Body of pancreas (tissue), 4 donors: Measurements from ENCODE around the gene SIGLEC11.

ENCODE experiments used
- POLR2A ChIP-seq, 3 donors: fragments of 450-650 bp; IDR thresholded peaks; one replicate each; pipeline ENCODE4 v1.6.1; 2016; ENCODE audit warnings: antibody characterized with exemption in 3 of 3, mild to moderate bottlenecking in 2 of 3
- TF ChIP-seq, protein P1 (sequence below), 7 experiments: fragments of 450-650 bp in 4 of 7; fragments of 200-600 bp in 3 of 7; sonication (generic) in 3 of 7; IDR thresholded peaks; one replicate each; pipeline ENCODE4 v1.5.1; 2016 to 2019; ENCODE audit warnings: antibody characterized with exemption in 7 of 7

DNA sequence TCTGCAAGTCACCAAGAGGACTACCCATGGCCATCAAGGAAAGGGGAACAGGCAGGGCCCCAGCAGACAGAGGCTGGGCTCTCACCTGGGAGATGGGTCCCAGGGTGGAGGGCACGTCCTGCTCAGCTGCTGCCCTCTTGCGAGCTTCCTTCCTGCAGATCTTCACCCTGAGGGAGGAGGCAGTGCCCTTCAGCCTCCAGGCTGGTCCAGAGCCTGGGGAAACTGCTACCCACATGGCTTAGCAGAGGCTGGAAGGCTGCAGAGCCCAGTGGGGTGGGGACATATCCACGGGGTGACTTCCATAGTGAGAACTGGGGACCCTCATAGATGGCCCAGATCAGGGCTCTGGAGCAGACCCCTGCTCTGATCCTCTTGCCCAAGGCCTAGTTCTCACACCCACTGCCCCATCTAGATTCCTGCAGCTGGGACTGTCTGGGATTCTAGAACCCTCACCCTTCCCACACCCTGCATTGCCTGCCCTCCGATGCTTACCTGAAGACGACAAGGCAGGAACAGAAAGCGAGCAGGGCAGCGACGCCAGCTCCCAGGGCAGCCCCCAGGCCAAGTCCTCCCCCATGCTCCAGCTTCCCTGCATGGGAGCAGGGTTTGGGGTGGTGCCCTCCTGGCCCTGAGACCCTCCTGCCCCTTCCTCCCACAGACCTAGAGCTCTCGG, 9.0 kb downstream of the SIGLEC11 start:
- TF ChIP-seq, protein P1, sequence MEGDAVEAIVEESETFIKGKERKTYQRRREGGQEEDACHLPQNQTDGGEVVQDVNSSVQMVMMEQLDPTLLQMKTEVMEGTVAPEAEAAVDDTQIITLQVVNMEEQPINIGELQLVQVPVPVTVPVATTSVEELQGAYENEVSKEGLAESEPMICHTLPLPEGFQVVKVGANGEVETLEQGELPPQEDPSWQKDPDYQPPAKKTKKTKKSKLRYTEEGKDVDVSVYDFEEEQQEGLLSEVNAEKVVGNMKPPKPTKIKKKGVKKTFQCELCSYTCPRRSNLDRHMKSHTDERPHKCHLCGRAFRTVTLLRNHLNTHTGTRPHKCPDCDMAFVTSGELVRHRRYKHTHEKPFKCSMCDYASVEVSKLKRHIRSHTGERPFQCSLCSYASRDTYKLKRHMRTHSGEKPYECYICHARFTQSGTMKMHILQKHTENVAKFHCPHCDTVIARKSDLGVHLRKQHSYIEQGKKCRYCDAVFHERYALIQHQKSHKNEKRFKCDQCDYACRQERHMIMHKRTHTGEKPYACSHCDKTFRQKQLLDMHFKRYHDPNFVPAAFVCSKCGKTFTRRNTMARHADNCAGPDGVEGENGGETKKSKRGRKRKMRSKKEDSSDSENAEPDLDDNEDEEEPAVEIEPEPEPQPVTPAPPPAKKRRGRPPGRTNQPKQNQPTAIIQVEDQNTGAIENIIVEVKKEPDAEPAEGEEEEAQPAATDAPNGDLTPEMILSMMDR (IDR thresholded peaks at IDR 0.05) = no peak
- no peak for TF ChIP-seq POLR2A (IDR thresholded peaks at IDR 0.05)
